Upper lobe of right lung (tissue), 1 donor: ENCODE measurements around the gene RHD. TPM values are rescaled to one million over a fixed set of nuclear protein-coding genes. Genes with fewer than 3 reads are reported as not detected.
"Not testable (repeated sequence)": the region's sequence is repeated elsewhere in the genome, so short reads cannot be mapped to it uniquely, and the experiment has no call there.

ENCODE experiments used
- ATAC-seq: fragments of 200-7000 bp; cut with Tn5 transposase; one replicate; pipeline ENCODE4 v1.9.1; 2020; ENCODE audit warnings: mild to moderate bottlenecking, moderate library complexity
- DNase-seq: peaks from one replicate; pipeline ENCODE4 v3.0.0-alpha.2; 2020
- H3K27ac ChIP-seq: fragments of 200-600 bp; one replicate; pipeline ENCODE4 v1.8.0; 2022
- H3K27me3 ChIP-seq: fragments of 200-600 bp; one replicate; pipeline ENCODE4 v1.8.0; 2022; ENCODE audit warnings: mild to moderate bottlenecking
- H3K36me3 ChIP-seq: fragments of 200-600 bp; one replicate; pipeline ENCODE4 v1.8.0; 2022
- H3K4me1 ChIP-seq: fragments of 200-600 bp; one replicate; pipeline ENCODE4 v1.8.0; 2022
- H3K4me3 ChIP-seq: fragments of 200-600 bp; one replicate; pipeline ENCODE4 v1.8.0; 2022; ENCODE audit warnings: mild to moderate bottlenecking
- H3K9me3 ChIP-seq: fragments of 200-600 bp; one replicate; pipeline ENCODE4 v1.8.0; 2022
- CTCF ChIP-seq: fragments of 200-600 bp; IDR thresholded peaks from one replicate; pipeline ENCODE4 v1.8.0; 2022; ENCODE audit warnings: antibody characterized with exemption
- intact Hi-C: fragments of 100-400 bp; cut with DNase I; formaldehyde crosslinking; loops from one replicate; pipeline ENCODE4 v1.11.0; 2022
- total RNA-seq: library from RNA; stranded (reverse); fragmentation: NEBNext Ultra II Directional; extraction: Animal tissue kit (Norgen Biotek cat#: 25700); gene quantifications from one replicate; pipeline ENCODE4 v1.2.1, GENCODE V29; 2021
- donor health status: DM: no; HTN: yes; CAD: no; lungs with severe emphysema.

RHD gene
- total RNA-seq, 1 donor from 2014 or later: not detected

- DNase-seq: no peak
- H3K4me1 ChIP-seq: no peaks in the 10 kb centered on the region
- no peak overlapping the region for H3K27ac ChIP-seq
- no peak for TF ChIP-seq CTCF
- H3K27me3 ChIP-seq: no peaks in the 10 kb centered on the region
- H3K9me3 ChIP-seq: no peaks in the 10 kb centered on the region
- intact Hi-C loops: no loop called here
- no peak overlapping the region for H3K4me3 ChIP-seq
- H3K36me3 ChIP-seq: peaks cover 53% of the 10 kb centered on the region
- no peak for ATAC-seq
These were observed 88.6 kb downstream of the RHD start for GRCh38 chr1:25360596-25361581.

- no peak overlapping the region for H3K27ac ChIP-seq
- no peak for ATAC-seq
These were observed 89.6 kb downstream of the RHD start for GRCh38 chr1:25361901-25362300.

DNA sequence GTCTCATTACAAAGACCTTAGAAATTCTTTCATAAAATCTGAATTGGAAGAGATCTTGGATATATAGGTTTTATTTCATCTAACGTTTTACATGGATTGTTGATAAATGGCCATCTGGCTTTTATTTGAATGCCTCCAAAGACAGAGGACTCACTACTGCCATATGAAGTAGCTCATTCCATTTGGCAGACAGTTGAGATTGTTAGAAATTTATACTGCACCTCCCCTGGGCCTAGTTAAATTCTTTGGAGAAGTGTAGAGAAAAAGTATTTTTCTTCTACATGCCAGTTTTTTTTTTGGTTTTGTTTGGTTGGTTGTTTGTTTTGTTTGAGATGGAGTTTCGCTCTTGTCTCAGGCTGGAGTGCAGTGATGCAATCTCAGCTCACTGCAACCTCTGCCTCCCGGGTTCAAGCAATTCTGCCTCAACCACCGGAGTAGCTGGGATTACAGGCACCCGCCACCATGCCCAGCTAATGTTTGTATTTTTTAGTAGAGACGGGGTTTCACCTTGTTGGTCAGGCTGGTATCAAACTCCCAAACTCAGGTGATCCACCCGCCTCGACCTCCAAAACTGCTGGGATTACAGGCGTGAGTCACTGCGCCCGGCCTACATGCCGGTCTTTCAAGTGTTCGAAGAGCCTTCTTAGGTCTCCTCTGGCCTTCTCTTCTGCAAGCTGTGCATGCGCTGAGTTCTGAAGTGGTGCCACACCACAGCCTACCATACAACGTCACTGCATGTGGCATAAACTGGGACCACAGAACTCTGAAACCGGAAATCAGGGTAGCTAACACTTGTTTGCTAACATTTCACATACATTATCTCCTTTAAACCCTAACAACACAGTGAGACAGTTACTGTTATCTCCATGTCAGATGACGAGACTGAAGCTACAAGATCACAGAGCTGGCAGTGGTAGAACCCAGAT, 90.6 kb downstream of the RHD start:
- H3K27me3 ChIP-seq, H3K9me3 ChIP-seq, intact Hi-C loops, H3K4me3 ChIP-seq, H3K4me1 ChIP-seq, H3K27ac ChIP-seq, DNase-seq: not testable (repeated sequence)
- peak; percentile 58 for ATAC-seq
- peaks cover 39% of the 10 kb centered on the region for H3K36me3 ChIP-seq

More at GRCh38 chr1:25361901-25362300, 89.6 kb downstream of the RHD start:
- no peak for TF ChIP-seq CTCF
- Histone ChIP-seq H3K36me3 (peaks cover 43% of the 10 kb centered on the region), H3K4me1 (no peaks in the 10 kb centered on the region), H3K9me3 (no peaks in the 10 kb centered on the region), H3K4me3 (no peak overlapping the region), H3K27me3 (no peaks in the 10 kb centered on the region)
- intact Hi-C loops: no loop called here
- no peak for DNase-seq

- no peaks in the 10 kb centered on the region for H3K9me3 ChIP-seq
- no peak overlapping the region for H3K27ac ChIP-seq
- ATAC-seq: peak; percentile 58
- no peaks in the 10 kb centered on the region for H3K36me3 ChIP-seq
- no peaks in the 10 kb centered on the region for H3K27me3 ChIP-seq
- intact Hi-C loops: no loop called here
- no peak for TF ChIP-seq CTCF
- DNase-seq: no peak
- no peaks in the 10 kb centered on the region for H3K4me1 ChIP-seq
- no peak overlapping the region for H3K4me3 ChIP-seq
These were observed 96.9 kb downstream of the RHD start for GRCh38 chr1:25369241-25369640.

DNA sequence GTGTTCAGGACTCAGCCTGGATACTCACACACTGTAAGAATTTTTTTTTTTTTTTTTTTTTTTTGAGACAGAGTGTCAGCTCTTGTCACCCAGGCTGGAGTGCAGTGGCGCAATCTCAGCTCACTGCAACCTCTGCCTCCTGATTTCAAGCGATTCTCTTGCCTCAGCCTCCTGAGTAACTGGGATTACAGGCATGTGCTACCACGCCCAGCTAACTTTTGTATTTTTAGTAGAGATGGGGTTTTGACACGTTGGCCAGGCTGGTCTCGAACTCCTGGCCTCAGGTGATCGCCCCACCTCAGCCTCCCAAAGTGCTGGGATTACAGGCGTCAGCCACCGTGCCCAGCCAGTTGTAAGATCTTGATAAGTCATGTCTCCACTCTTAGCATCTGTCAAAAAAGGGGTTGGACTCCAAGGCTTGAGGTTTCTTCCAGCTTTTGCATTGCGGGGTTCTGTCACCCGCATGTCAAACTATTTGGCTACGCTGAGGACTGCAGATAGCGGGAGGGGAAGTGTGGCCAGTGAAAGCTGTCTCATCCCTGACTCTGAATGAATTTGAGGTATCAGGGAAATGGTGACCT, 97.5 kb downstream of the RHD start:
- H3K9me3 ChIP-seq, ATAC-seq, H3K36me3 ChIP-seq, DNase-seq, H3K4me3 ChIP-seq, H3K27me3 ChIP-seq, intact Hi-C loops, H3K27ac ChIP-seq, H3K4me1 ChIP-seq: not testable (repeated sequence)

DNA sequence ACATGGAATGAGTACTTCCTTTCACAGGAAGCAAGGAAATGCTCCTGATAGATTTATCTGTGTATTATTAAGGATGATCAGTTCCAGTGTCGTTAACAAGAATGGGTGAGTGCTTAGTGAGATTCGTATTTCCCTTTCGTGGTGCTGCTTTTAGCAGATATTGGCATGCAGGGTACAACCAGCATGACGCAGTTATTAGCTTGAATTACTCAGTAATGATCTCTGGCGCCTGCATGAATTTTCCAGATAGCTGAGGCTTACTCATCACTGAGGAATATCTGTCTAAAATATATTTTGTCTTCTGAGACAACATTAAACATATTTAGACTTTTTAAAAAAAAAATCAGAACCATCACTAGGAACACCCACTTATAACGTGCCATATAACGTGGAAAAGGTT, 99.4 kb downstream of the RHD start:
- H3K36me3 ChIP-seq, DNase-seq, H3K4me3 ChIP-seq, H3K4me1 ChIP-seq, ATAC-seq, H3K27me3 ChIP-seq, H3K9me3 ChIP-seq, intact Hi-C loops, H3K27ac ChIP-seq: not testable (repeated sequence)

DNA sequence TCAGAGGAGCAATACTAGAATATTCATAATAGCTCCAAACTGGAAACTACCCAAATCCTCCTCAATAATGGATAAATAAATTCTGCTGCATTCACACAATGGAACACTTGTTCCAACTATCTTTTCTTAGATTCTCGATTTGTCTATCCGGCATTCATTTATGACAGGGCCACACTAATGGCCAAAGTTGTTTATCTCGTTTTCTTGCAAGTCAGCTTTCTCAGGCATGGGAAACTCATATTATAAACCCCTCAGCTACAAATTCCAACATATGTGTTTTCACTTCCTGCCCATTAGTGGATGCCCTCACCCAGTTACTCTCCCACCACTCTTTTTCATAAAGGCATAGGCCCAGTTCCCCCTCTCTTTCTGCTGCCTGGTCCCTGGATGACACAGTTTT, 106.1 kb downstream of the RHD start:
- H3K4me3 ChIP-seq, H3K9me3 ChIP-seq, H3K4me1 ChIP-seq, H3K27ac ChIP-seq, H3K36me3 ChIP-seq, DNase-seq, intact Hi-C loops, ATAC-seq, H3K27me3 ChIP-seq: not testable (repeated sequence)

Other genes starting within 250 kb of the RHD start
- gene SYF2, start 40.0 kb upstream of the RHD start, total RNA-seq: 38.8 TPM
- gene RSRP1, start 25.1 kb upstream of the RHD start, total RNA-seq: 155 TPM
- gene TMEM50A, start 65.8 kb downstream of the RHD start, total RNA-seq: 109 TPM
- 0.58 TPM for gene RHCE, start 148.3 kb downstream of the RHD start, total RNA-seq
- 20.2 TPM for gene MACO1, start 158.4 kb downstream of the RHD start, total RNA-seq